Body of pancreas (tissue), 4 donors: Measurements from ENCODE around the gene CXCL10.

Source experiments
- CTCF ChIP-seq, 7 experiments: fragments of 450-650 bp in 4 of 7; fragments of 200-600 bp in 3 of 7; sonication (generic) in 3 of 7; IDR thresholded peaks; one replicate each; pipeline ENCODE4 v1.5.1; 2016 to 2019; ENCODE audit warnings: antibody characterized with exemption in 7 of 7
- POLR2A ChIP-seq, 3 donors: fragments of 450-650 bp; IDR thresholded peaks; one replicate each; pipeline ENCODE4 v1.6.1; 2016; ENCODE audit warnings: antibody characterized with exemption in 3 of 3, mild to moderate bottlenecking in 2 of 3

- TF ChIP-seq POLR2A (IDR thresholded peaks at IDR 0.05) (no peak), CTCF (IDR thresholded peaks at IDR 0.05) (no peak)
Measured at GRCh38 chr4:76002176-76002575, 21.1 kb downstream of the CXCL10 start.
